C4-2B (cell line): ENCODE results near the gene APOL3.

Experiments used
- ZFX ChIP-seq: fragments of 450-650 bp; IDR thresholded peaks from 2 replicates; pipeline ENCODE4 v1.6.1; 2017
- TF ChIP-seq, protein P1 (sequence below): fragments of 450-650 bp; conservative IDR thresholded peaks from 2 replicates; pipeline ENCODE4 v1.5.1; 2017; ENCODE audit warnings: mild to moderate bottlenecking

DNA sequence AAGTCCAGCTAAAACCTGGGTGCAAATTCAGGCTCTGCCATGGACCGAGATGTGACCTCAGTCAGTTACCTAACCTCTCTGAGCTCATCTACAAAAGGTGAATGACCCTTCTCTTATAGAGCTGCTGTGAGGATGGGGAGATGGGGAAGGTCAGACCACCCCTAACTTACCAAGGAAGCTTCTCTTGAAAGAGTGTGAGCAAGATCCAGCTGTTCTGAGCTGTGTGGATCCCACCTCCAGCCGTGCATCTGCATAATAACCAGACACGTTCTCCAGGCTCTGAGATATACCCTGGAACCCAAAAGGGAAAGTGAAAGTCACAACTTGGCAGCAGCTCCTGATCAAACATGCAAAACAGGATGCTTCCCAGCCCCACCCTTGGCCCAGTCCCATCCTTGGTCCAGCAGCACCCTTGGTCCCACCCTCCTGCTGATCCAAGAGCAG lies at the start of gene APOL3:
- TF ChIP-seq, protein P1, sequence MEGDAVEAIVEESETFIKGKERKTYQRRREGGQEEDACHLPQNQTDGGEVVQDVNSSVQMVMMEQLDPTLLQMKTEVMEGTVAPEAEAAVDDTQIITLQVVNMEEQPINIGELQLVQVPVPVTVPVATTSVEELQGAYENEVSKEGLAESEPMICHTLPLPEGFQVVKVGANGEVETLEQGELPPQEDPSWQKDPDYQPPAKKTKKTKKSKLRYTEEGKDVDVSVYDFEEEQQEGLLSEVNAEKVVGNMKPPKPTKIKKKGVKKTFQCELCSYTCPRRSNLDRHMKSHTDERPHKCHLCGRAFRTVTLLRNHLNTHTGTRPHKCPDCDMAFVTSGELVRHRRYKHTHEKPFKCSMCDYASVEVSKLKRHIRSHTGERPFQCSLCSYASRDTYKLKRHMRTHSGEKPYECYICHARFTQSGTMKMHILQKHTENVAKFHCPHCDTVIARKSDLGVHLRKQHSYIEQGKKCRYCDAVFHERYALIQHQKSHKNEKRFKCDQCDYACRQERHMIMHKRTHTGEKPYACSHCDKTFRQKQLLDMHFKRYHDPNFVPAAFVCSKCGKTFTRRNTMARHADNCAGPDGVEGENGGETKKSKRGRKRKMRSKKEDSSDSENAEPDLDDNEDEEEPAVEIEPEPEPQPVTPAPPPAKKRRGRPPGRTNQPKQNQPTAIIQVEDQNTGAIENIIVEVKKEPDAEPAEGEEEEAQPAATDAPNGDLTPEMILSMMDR = no peak
- no peak for TF ChIP-seq ZFX
